Measurements from ENCODE around the gene NDUFC2.
"Not testable (repeated sequence)": the region's sequence is repeated elsewhere in the genome, so short reads cannot be mapped to it uniquely, and the experiment has no call there.

Gene NDUFC2

GRCh38 chr11:78060533-78060932 is 19.1 kb downstream of the NDUFC2 start:
- TF ChIP-seq, protein P1, sequence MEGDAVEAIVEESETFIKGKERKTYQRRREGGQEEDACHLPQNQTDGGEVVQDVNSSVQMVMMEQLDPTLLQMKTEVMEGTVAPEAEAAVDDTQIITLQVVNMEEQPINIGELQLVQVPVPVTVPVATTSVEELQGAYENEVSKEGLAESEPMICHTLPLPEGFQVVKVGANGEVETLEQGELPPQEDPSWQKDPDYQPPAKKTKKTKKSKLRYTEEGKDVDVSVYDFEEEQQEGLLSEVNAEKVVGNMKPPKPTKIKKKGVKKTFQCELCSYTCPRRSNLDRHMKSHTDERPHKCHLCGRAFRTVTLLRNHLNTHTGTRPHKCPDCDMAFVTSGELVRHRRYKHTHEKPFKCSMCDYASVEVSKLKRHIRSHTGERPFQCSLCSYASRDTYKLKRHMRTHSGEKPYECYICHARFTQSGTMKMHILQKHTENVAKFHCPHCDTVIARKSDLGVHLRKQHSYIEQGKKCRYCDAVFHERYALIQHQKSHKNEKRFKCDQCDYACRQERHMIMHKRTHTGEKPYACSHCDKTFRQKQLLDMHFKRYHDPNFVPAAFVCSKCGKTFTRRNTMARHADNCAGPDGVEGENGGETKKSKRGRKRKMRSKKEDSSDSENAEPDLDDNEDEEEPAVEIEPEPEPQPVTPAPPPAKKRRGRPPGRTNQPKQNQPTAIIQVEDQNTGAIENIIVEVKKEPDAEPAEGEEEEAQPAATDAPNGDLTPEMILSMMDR (IDR thresholded peaks at IDR 0.05) = no peak
- TF ChIP-seq ZFX (IDR thresholded peaks at IDR 0.05; ENCODE audit: borderline replicate concordance) = no peak
- H3K27ac ChIP-seq = no peak overlapping the region

DNA sequence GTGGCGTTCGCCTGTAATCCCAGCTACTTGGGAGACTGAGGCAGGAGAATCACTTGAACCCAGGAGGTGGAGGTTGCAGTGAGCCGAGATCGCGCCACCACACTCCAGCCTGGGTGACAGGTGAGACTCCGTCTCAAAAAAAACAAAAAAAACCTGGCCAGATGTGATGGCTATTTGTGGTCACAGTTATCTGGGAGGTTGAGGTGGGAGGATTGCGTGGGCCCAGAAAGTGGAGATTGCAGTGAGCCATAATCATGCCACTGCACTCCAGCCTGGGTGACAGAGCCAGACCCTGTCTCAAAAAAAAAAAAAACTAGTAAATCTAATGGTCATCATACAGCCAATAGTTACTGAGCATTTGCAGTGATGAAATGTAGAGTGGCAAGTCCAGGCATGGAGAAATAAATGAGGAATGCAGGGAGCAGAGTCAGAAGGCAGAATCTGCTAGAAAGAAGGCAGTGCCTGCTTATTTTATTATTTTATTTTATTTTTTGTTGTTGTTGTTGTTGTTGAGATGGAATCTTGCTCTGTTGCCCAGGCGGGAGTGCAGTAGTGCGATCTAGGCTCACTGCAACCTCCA is 19.8 kb downstream of the NDUFC2 start:
- not testable (repeated sequence) for H3K27ac ChIP-seq

DNA sequence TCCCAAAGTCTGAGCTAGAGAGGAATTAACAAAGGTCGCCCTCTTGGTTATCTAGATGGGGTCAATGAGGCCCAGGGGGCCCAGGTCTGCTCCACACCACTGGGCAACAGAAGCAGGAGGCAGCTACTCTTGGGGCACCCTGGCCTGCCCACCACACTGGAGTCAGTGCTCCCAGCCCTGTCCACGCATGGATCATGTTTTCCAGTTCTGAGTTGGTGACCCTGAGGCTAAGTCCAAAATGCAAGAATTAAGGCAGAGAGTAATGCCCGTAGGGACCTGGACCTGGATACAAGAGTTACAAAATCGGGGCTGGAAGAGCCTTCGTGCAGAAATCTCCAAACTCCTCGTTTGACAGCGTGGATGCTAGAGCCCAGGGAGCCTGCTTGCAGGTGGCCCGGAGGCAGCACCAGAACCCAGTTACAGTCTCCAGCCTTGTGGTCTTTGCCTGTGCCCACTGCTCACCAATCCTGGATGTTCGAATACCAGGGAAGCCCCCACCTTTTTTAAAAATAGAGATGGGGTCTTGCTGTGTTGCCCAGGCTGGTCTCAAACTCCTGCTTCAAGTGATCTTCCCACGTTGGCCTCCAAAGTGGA is 22.1 kb downstream of the NDUFC2 start:
- TF ChIP-seq ZFX (IDR thresholded peaks at IDR 0.05; ENCODE audit: borderline replicate concordance) = no peak
- TF ChIP-seq, protein P1 (IDR thresholded peaks at IDR 0.05) = no peak
- H3K27ac ChIP-seq = no peak overlapping the region

GRCh38 chr11:78056093-78056492 is 23.6 kb downstream of the NDUFC2 start:
- H3K27ac ChIP-seq = no peak overlapping the region
- no peak for TF ChIP-seq ZFX (IDR thresholded peaks at IDR 0.05; ENCODE audit: borderline replicate concordance)
- TF ChIP-seq, protein P1 (IDR thresholded peaks at IDR 0.05) = no peak

DNA sequence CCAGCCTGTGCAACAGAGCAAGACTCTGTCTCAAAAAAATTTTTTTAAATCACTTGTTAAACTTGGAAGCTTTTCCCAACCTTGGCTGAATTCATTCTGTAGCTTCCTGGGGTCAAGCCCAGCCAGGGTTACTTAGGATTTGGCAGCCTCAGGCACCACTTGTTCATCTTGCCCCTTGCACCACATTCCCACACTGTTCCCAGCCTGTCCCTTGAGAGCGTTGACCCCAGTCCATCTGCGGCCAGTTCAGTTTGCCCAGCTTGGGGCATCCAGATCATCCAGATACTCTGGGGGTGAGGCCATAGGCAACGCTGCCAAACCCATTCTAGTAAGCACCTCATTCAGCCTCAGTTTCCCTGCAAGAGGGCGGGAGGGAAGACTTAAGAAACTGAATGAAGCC is 24.7 kb downstream of the NDUFC2 start:
- H3K27ac ChIP-seq = no peak overlapping the region
- TF ChIP-seq ZFX (IDR thresholded peaks at IDR 0.05; ENCODE audit: borderline replicate concordance) = no peak
- TF ChIP-seq, protein P1 (IDR thresholded peaks at IDR 0.05) = no peak

GRCh38 chr11:78050964-78051831 is 28.5 kb downstream of the NDUFC2 start:
- no peak overlapping the region for H3K27ac ChIP-seq
- TF ChIP-seq ZFX (IDR thresholded peaks at IDR 0.05; ENCODE audit: borderline replicate concordance) = no peak
- TF ChIP-seq, protein P1 (IDR thresholded peaks at IDR 0.05) = no peak

GRCh38 chr11:78049348-78049747 is 30.3 kb downstream of the NDUFC2 start:
- no peak for TF ChIP-seq ZFX (IDR thresholded peaks at IDR 0.05; ENCODE audit: borderline replicate concordance)
- TF ChIP-seq, protein P1 (IDR thresholded peaks at IDR 0.05) = no peak
- no peak overlapping the region for H3K27ac ChIP-seq
